Calu3 (cell line): Measurements from ENCODE around the gene MYRFL. TPM values are rescaled to one million over a fixed set of nuclear protein-coding genes. Genes with fewer than 3 reads are reported as not detected.

Source experiments
- BruUV-seq: library from RNA; stranded (reverse); fragments of 400-500 nt; replicated peaks from 2 replicates; lab custom pipeline; 2021; lab: Mats Ljungman, UMichigan
- CTCF ChIA-PET: fragments of 300-600 bp; sonication (Branson Sonifier 250); formaldehyde crosslinking; loops from one replicate; lab custom pipeline; 2022; ENCODE audit warnings: antibody characterized with exemption; lab: Charles Lee
- DNase-seq: peaks from one replicate; pipeline ENCODE4 v3.0.0; 2022
- H3K27ac Mint-ChIP-seq: one replicate; pipeline ENCODE4 v1.8.0; 2022; ENCODE audit warnings: mixed read lengths; ENCODE audit not compliant: unreplicated experiment
- H3K27me3 Mint-ChIP-seq: one replicate; pipeline ENCODE4 v1.8.0; 2022; ENCODE audit warnings: mixed read lengths; ENCODE audit not compliant: unreplicated experiment
- H3K36me3 Mint-ChIP-seq: one replicate; pipeline ENCODE4 v1.8.0; 2022; ENCODE audit warnings: mild to moderate bottlenecking, moderate library complexity, mixed read lengths; ENCODE audit not compliant: insufficient read depth, unreplicated experiment
- H3K4me1 Mint-ChIP-seq: one replicate; pipeline ENCODE4 v1.8.0; 2022; ENCODE audit warnings: mild to moderate bottlenecking, low read depth, mixed read lengths; ENCODE audit not compliant: unreplicated experiment
- H3K4me3 Mint-ChIP-seq: one replicate; pipeline ENCODE4 v1.8.0; 2022; ENCODE audit warnings: mild to moderate bottlenecking, low read depth, moderate library complexity, mixed read lengths; ENCODE audit not compliant: unreplicated experiment
- H3K9me3 Mint-ChIP-seq: one replicate; pipeline ENCODE4 v1.8.0; 2022; ENCODE audit warnings: low read depth, mixed read lengths; ENCODE audit not compliant: unreplicated experiment
- intact Hi-C: fragments of 100-400 bp; cut with micrococcal nuclease; formaldehyde crosslinking; loops from one replicate; pipeline ENCODE4 v1.10.0; 2022; ENCODE audit not compliant: unreplicated experiment
- total RNA-seq: library from RNA; stranded (reverse); gene quantifications from 2 replicates; pipeline ENCODE4 v1.2.3, GENCODE V29; 2022
- TF ChIP-seq, protein P1 (sequence below): fragments of 200-600 bp; IDR thresholded peaks from one replicate; pipeline ENCODE4 v1.8.0; 2022; ENCODE audit warnings: antibody characterized with exemption; ENCODE audit not compliant: unreplicated experiment

The MYRFL gene
- total RNA-seq, 1 experiment from 2014 or later = 1.7 TPM

DNA sequence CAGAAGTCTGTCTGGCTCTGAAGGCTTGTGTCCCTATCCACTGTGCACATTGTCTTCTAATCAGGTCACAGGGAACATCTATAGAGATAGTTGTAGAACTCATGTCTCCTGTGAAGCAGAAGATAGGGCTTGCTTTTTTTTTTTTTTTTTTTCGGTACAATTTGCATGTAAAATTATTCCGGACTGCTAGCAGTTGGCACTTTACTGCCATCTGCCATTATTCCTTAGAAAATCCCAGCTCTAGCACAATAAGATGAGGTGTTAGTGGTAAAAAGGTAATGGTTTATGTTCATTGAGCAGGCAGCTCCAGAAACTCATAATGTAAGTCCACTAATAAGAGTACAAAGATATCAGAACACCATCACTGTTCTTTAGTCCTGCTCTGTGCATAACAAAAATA lies 8.7 kb downstream of the MYRFL start:
- peaks cover 48% of the 10 kb centered on the region for H3K4me1 Mint-ChIP-seq
- no TSS peak for BruUV-seq
- peaks cover 20% of the 10 kb centered on the region for H3K36me3 Mint-ChIP-seq
- CTCF ChIA-PET = interaction anchor here (0.7 to 1.1 kb wide), 2 partner anchors 11 to 12 kb away, joined by 3 to 12 read pairs; no protein-coding TSS in a partner anchor
- intact Hi-C loops = no loop called here
- TF ChIP-seq, protein P1, sequence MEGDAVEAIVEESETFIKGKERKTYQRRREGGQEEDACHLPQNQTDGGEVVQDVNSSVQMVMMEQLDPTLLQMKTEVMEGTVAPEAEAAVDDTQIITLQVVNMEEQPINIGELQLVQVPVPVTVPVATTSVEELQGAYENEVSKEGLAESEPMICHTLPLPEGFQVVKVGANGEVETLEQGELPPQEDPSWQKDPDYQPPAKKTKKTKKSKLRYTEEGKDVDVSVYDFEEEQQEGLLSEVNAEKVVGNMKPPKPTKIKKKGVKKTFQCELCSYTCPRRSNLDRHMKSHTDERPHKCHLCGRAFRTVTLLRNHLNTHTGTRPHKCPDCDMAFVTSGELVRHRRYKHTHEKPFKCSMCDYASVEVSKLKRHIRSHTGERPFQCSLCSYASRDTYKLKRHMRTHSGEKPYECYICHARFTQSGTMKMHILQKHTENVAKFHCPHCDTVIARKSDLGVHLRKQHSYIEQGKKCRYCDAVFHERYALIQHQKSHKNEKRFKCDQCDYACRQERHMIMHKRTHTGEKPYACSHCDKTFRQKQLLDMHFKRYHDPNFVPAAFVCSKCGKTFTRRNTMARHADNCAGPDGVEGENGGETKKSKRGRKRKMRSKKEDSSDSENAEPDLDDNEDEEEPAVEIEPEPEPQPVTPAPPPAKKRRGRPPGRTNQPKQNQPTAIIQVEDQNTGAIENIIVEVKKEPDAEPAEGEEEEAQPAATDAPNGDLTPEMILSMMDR = no peak
- H3K9me3 Mint-ChIP-seq = no peaks in the 10 kb centered on the region
- no peak overlapping the region for H3K4me3 Mint-ChIP-seq
- no peak overlapping the region for H3K27ac Mint-ChIP-seq
- no peaks in the 10 kb centered on the region for H3K27me3 Mint-ChIP-seq
- DNase-seq = no peak

DNA sequence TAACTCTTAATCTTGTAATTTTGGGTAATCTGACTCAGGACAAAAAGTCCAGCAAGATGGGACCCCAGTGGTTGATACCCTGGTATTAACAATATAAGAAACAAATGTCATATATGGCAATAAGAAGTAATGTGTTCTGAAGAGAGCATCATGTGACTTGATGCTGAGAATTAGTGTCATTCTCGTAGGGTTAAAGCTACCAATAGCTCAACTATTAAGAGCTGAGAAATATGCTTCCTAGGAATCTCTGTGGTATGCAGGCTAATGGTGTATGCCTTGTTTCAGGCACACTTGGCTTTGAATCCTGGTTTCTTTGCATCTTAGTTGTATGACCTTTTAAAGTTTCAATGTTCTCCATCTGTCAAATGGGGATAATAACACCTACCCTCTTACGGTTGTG lies 9.1 kb downstream of the MYRFL start:
- Mint-ChIP-seq H3K4me3 (no peak overlapping the region), H3K9me3 (no peaks in the 10 kb centered on the region), H3K4me1 (peaks cover 52% of the 10 kb centered on the region), H3K36me3 (peaks cover 20% of the 10 kb centered on the region), H3K27me3 (no peaks in the 10 kb centered on the region), H3K27ac (no peak overlapping the region)
- TF ChIP-seq, protein P1 = no peak
- CTCF ChIA-PET = interaction anchor here (0.7 to 1.1 kb wide), 2 partner anchors 12 to 13 kb away, joined by 3 to 12 read pairs; no protein-coding TSS in a partner anchor
- intact Hi-C loops = no loop called here
- no TSS peak for BruUV-seq
- no peak for DNase-seq

DNA sequence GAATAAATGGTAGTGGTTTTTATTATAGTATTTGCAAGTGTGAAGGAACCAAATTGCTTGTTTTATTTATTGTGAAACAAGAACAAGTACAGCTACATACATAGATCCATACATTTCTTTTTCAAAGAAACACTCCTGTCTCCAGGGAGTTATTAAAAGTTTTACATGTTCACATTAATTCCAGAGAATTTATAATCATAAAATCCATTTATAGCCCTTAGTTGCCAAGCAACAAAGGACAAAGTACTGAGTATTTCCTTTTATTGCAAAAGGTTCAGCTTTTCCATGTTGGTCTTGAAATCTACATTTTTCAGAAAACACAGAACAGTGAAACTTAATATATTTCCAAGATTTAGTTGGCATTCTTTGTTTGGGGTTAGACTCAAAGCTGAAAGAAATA lies 9.5 kb downstream of the MYRFL start:
- DNase-seq = no peak
- H3K36me3 Mint-ChIP-seq = peaks cover 20% of the 10 kb centered on the region
- intact Hi-C loops = no loop called here
- no TSS peak for BruUV-seq
- CTCF ChIA-PET = interaction anchor here (1.1 kb wide), 1 partner anchor 12 kb away, joined by 3 read pairs; no protein-coding TSS in a partner anchor
- TF ChIP-seq, protein P1 = no peak
- H3K27me3 Mint-ChIP-seq = no peaks in the 10 kb centered on the region
- no peaks in the 10 kb centered on the region for H3K9me3 Mint-ChIP-seq
- H3K4me3 Mint-ChIP-seq = no peak overlapping the region
- H3K4me1 Mint-ChIP-seq = peaks cover 57% of the 10 kb centered on the region
- H3K27ac Mint-ChIP-seq = no peak overlapping the region

DNA sequence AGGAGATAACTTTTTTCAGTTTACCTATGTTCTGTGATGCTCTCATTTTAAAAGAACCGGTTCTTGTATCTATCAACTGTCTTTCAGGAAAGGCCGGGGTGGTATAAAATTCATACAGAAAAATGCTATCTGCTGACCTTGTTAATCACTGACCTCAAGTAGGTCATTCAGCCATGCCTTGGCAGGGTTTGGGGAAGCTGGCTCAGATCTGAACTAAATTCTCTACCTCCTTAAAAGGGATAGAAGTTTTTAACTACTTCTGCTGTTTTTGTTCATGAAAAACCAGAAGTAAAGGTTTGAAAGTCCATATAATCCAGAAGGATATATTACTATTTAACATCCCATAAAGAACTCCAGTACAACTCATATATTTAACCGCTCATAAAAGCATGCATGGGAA lies 10.1 kb downstream of the MYRFL start:
- TF ChIP-seq, protein P1 = no peak
- Mint-ChIP-seq H3K9me3 (no peaks in the 10 kb centered on the region), H3K36me3 (peaks cover 20% of the 10 kb centered on the region), H3K27me3 (no peaks in the 10 kb centered on the region), H3K4me1 (peaks cover 62% of the 10 kb centered on the region), H3K4me3 (no peak overlapping the region), H3K27ac (no peak overlapping the region)
- intact Hi-C loops = no loop called here
- BruUV-seq = no TSS peak
- no peak for DNase-seq
- CTCF ChIA-PET = no interaction called here
